Transverse colon (tissue), 4 donors: Measurements from ENCODE around the gene CHTF8. TPM values are rescaled to one million over a fixed set of nuclear protein-coding genes. Genes with fewer than 3 reads are reported as not detected.

Experiments used
- DNase-seq: peaks from one replicate; pipeline ENCODE4 v3.0.0-alpha.2; 2019
- H3K27ac ChIP-seq, 4 donors: fragments of 200-600 bp; sonication (generic); 2 replicates each; pipeline ENCODE4 v1.5.1; 2016 to 2018; ENCODE audit warnings: inconsistent platforms in 4 of 4
- H3K27me3 ChIP-seq: fragments of 200-600 bp; sonication (generic); 2 replicates; pipeline ENCODE4 v1.5.1; 2017; ENCODE audit warnings: inconsistent platforms
- H3K36me3 ChIP-seq, 4 donors: fragments of 200-600 bp; sonication (generic); 2 replicates each; pipeline ENCODE4 v1.5.1; 2017 to 2019; ENCODE audit warnings: inconsistent platforms in 4 of 4
- H3K4me1 ChIP-seq, 4 donors: fragments of 200-600 bp; sonication (generic); 2 replicates each; pipeline ENCODE4 v1.5.1; 2017 to 2020; ENCODE audit warnings: inconsistent platforms in 4 of 4
- H3K4me3 ChIP-seq, 4 donors: fragments of 200-600 bp; sonication (generic); 1 replicate in 1 of 4; 2 replicates in 3 of 4; pipeline versions ENCODE4 v1.5.1 to v1.6.1; 2017 to 2019; ENCODE audit warnings: inconsistent platforms in 4 of 4
- H3K9me3 ChIP-seq, 2 donors: fragments of 200-600 bp; sonication (generic); 2 replicates each; pipeline ENCODE4 v1.5.1; 2017 to 2019; ENCODE audit warnings: inconsistent platforms in 2 of 2
- CTCF ChIP-seq, 5 experiments: fragments of 200-600 bp in 3 of 5; fragments of 450-650 bp in 2 of 5; sonication (generic) in 3 of 5; IDR thresholded peaks; 1 replicate in 2 of 5; 2 replicates in 3 of 5; pipeline ENCODE4 v1.5.1; 2016 to 2017; ENCODE audit warnings: antibody characterized with exemption in 5 of 5, inconsistent platforms in 3 of 5, mild to moderate bottlenecking in 2 of 5, moderate library complexity in 1 of 5
- EP300 ChIP-seq: sonication (generic); formaldehyde crosslinking; IDR thresholded peaks from one replicate; pipeline ENCODE4 v1.6.1; 2017; ENCODE audit warnings: antibody characterized with exemption, low read depth
- POLR2A ChIP-seq: fragments of 450-650 bp; IDR thresholded peaks from one replicate; pipeline ENCODE4 v1.6.1; 2016; ENCODE audit warnings: antibody characterized with exemption, mild to moderate bottlenecking, moderate library complexity
- POLR2AphosphoS5 ChIP-seq, 3 donors: sonication (generic); formaldehyde crosslinking; IDR thresholded peaks; one replicate each; pipeline ENCODE4 v1.6.1; 2016; ENCODE audit warnings: antibody characterized with exemption in 3 of 3
- WGBS, 2 donors: methylation state at CpG; one replicate each; pipeline ENCODE4 v1.1.5; 2018; ENCODE audit warnings: low coverage in 1 of 2; 5-methylcytosine and 5-hydroxymethylcytosine counted together
- in situ Hi-C, 4 donors: fragments of 200-750 bp; cut with MboI; loops; one replicate each; pipeline versions ENCODE4 v1.15.0 to v1.15.1; 2017; ENCODE audit warnings: low sequenced_read_pairs in 3 of 4, low pct_ligation_motif_present in 1 of 4, low pct_unique_long_range_greater_than_20kb in 1 of 4
- intact Hi-C: fragments of 100-400 bp; cut with DNase I; formaldehyde crosslinking; loops from one replicate; pipeline ENCODE4 v1.15.1; 2023; ENCODE audit warnings: low total_unique reads
- total RNA-seq, 4 donors: library from RNA; depleted of rRNA; stranded (reverse); fragments of >200 nt; gene quantifications; one replicate each; pipeline ENCODE4 v1.1.0, GENCODE V29; 2016

The CHTF8 gene
- total RNA-seq, 4 donors from 2014 or later: 49.2 to 207 (median 68.9) TPM

DNA sequence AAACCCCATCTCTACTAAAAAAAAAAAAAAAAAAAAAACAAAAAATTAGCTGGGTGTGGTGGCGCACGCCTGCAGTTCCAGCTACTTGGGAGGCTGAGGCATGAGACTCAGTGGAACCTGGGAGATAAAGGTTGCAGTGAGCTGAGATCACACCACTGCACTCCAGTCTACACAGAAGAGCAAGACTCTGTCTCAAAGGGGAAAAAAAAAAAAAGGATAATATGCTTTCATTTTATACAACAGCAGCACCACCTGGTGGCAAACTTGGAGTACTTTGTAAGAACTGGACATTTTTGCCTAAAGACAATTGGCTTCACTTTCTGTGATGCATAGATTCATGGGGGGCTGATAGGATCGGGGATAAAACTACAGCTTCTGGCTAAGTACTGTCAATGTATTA, 8.5 kb downstream of the CHTF8 start:
- peaks cover 0 to 10% (median 3%) of the 10 kb centered on the region in 4 donors for H3K4me1 ChIP-seq
- H3K27me3 ChIP-seq: no peaks in the 10 kb centered on the region
- in situ Hi-C loops (loop anchor here in 3 of 4 donors (10.0 to 25.0 kb wide), 4 partner anchors 212 to 279 kb away; partner anchors contain the start of gene TANGO6 (in 1 of the 3)), intact Hi-C loops (loop anchor here (2.0 kb wide), 1 partner anchor 595 kb away; no protein-coding TSS in a partner anchor)
- no peak overlapping the region for H3K4me3 ChIP-seq
- no peaks in the 10 kb centered on the region for H3K9me3 ChIP-seq
- 71 to 78% methylated on average over 3 of the region's 3 CpGs for WGBS, 2 donors
- TF ChIP-seq POLR2AphosphoS5 (IDR thresholded peaks at IDR 0.05) (no peak), EP300 (no peak), CTCF (IDR thresholded peaks at IDR 0.05) (peak; percentile 63 to 82 (median 65))
- H3K27ac ChIP-seq: no peak overlapping the region
- peaks cover 0 to 26% (median 10%) of the 10 kb centered on the region in 4 donors for H3K36me3 ChIP-seq
- peak; percentile 60 for DNase-seq

GRCh38 chr16:69120096-69120664, 12.2 kb downstream of the CHTF8 start:
- 96% methylated on average over 19 of the region's 19 CpGs; no CpG with 5 or more reads in 1 of the 2 donors for WGBS, 2 donors
- intact Hi-C loops: no loop called here

DNA sequence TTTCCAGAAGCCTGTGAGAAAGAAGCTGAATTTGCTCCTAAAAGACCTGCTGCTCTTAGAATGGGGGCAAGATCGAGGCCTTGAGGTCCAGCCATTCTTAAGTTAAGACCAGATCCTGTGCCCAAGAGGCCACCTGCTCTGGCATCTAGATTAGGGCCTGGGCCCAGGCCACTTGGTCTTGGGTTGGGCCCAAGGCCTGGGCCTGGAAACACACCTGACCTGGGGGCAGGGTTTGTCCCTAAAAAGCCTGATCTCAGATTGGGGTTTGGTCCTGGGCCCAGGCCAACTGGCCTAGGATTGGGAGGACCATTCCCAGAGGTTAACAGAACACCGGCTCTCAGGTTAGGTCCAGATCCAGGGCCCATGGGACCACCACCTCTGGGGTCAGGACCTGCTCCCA, 12.9 kb downstream of the CHTF8 start:
- WGBS, 2 donors: 90% methylated on average over 2 of the region's 2 CpGs; no CpG with 5 or more reads in 1 of the 2 donors
- peaks cover 0 to 6% (median 2%) of the 10 kb centered on the region in 4 donors for H3K4me1 ChIP-seq
- no peak for DNase-seq
- no peaks in the 10 kb centered on the region for H3K9me3 ChIP-seq
- no peak overlapping the region for H3K27ac ChIP-seq
- H3K4me3 ChIP-seq: no peak overlapping the region
- TF ChIP-seq CTCF (IDR thresholded peaks at IDR 0.05) (no peak), POLR2AphosphoS5 (IDR thresholded peaks at IDR 0.05) (no peak), EP300 (no peak), POLR2A (no peak)
- H3K27me3 ChIP-seq: no peaks in the 10 kb centered on the region
- intact Hi-C loops (no loop called here), in situ Hi-C loops (loop anchor here in 1 of 4 donors (25.0 kb wide), 1 partner anchor 207 kb away; no protein-coding TSS in a partner anchor)
- H3K36me3 ChIP-seq: peaks cover 0 to 56% (median 13%) of the 10 kb centered on the region in 4 donors

More at GRCh38 chr16:69120096-69120664, 12.2 kb downstream of the CHTF8 start:
- in situ Hi-C loops: loop anchor here in 3 of 4 donors (10.0 to 25.0 kb wide), 4 partner anchors 208 to 275 kb away; partner anchors contain the start of gene TANGO6 (in 1 of the 3)
- TF ChIP-seq POLR2AphosphoS5 (IDR thresholded peaks at IDR 0.05): no peak
- TF ChIP-seq POLR2A: no peak
- TF ChIP-seq CTCF (IDR thresholded peaks at IDR 0.05): no peak
- no peak for TF ChIP-seq EP300
- no peak for DNase-seq
- H3K4me1 ChIP-seq: peaks cover 0 to 6% (median 2%) of the 10 kb centered on the region in 4 donors
- H3K27ac ChIP-seq: no peak overlapping the region
- H3K4me3 ChIP-seq: no peak overlapping the region
- no peaks in the 10 kb centered on the region for H3K27me3 ChIP-seq
- peaks cover 0 to 56% (median 13%) of the 10 kb centered on the region in 4 donors for H3K36me3 ChIP-seq
- no peaks in the 10 kb centered on the region for H3K9me3 ChIP-seq

DNA sequence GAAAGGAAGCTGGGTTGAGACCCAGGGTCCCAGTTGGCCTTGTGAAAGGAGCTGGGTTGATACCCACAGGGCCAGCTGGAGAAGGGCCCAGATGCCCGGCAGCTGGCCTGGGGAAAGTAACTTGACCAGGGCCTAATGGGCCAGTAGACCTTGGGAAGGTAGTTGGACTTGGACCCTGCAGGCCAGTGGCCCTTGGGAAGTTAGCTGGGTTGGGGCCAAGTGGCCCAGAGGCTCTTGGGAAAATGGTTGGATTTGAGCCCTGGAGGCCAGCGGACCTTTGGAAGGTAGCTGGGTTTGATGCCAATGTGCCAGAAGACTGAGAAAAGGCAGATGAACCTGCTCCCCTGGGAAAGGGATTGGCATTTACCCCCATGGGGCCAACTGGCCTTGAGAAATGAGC, 13.4 kb downstream of the CHTF8 start:
- H3K27me3 ChIP-seq: no peaks in the 10 kb centered on the region
- WGBS, 2 donors: 80 to 88% methylated on average over 1 of the region's 2 CpGs
- peaks cover 0 to 6% (median 2%) of the 10 kb centered on the region in 4 donors for H3K4me1 ChIP-seq
- H3K9me3 ChIP-seq: no peaks in the 10 kb centered on the region
- in situ Hi-C loops: loop anchor here in 1 of 4 donors (25.0 kb wide), 1 partner anchor 207 kb away; no protein-coding TSS in a partner anchor
- H3K36me3 ChIP-seq: peaks cover 0 to 53% (median 13%) of the 10 kb centered on the region in 4 donors
- intact Hi-C loops: no loop called here
- TF ChIP-seq POLR2A: no peak
- no peak for TF ChIP-seq CTCF (IDR thresholded peaks at IDR 0.05)
- DNase-seq: no peak
- H3K27ac ChIP-seq: no peak overlapping the region
- H3K4me3 ChIP-seq: no peak overlapping the region
